NCI-H446 treated with DMSO at 0.1 percent for 48 hours (cell line): ENCODE results near the gene TPRN.
"Not testable (repeated sequence)": the region's sequence is repeated elsewhere in the genome, so short reads cannot be mapped to it uniquely, and the experiment has no call there.

Experiments
- DNase-seq: peaks from one replicate; lab custom pipeline; 2025; lab: John Stamatoyannopoulos, UW

Gene TPRN

GRCh38 chr9:137200311-137201204 lies at the start of gene TPRN:
Gene TPRN, minus strand, starts transcription at chr9:137200741. Its CDS starts 30 bp downstream, at chr9:137200711.
- DNase-seq: peak; percentile 94

- DNase-seq: no peak
These were observed 47.3 kb upstream of the TPRN start for GRCh38 chr9:137247916-137248175.

GRCh38 chr9:137247135-137247915 lies 46.8 kb upstream of the TPRN start:
- no peak for DNase-seq

- no peak for DNase-seq
These were observed 45.2 kb upstream of the TPRN start for GRCh38 chr9:137245450-137246421.

GRCh38 chr9:137244486-137245449 lies 44.2 kb upstream of the TPRN start:
- no peak for DNase-seq

- DNase-seq: no peak
These were observed 43.3 kb upstream of the TPRN start for GRCh38 chr9:137243626-137244485.

GRCh38 chr9:137243266-137243625 lies 42.7 kb upstream of the TPRN start:
- not testable (repeated sequence) for DNase-seq

GRCh38 chr9:137242269-137243203 lies 42.0 kb upstream of the TPRN start:
- no peak for DNase-seq

- no peak for DNase-seq
These were observed 41.1 kb upstream of the TPRN start for GRCh38 chr9:137241490-137242268.

GRCh38 chr9:137240841-137241489 lies 40.4 kb upstream of the TPRN start, which contains the start of gene TUBB4B:
Gene TUBB4B, plus strand, starts transcription at chr9:137241287. Its CDS starts 74 bp downstream, at chr9:137241361.
- peak; percentile 98 for DNase-seq

GRCh38 chr9:137240318-137240840 lies 39.8 kb upstream of the TPRN start:
- peak; percentile 20 for DNase-seq

- not testable (repeated sequence) for DNase-seq
These were observed 39.1 kb upstream of the TPRN start for GRCh38 chr9:137239541-137240200.

GRCh38 chr9:137237759-137238726 lies 37.5 kb upstream of the TPRN start:
- DNase-seq: no peak

- DNase-seq: no peak
These were observed 36.4 kb upstream of the TPRN start for GRCh38 chr9:137236936-137237421.
